Fibroblast of skin of left biceps (primary cell): Measurements from ENCODE around the gene PLA2G4B.

Source experiments
- DNase-seq, 2 experiments: peaks; one replicate each; pipeline ENCODE4 v3.0.0-alpha.2; 2013; ENCODE audit warnings: low read depth in 2 of 2

Gene PLA2G4B

GRCh38 chr15:41849204-41849603 is 10.6 kb downstream of the PLA2G4B start:
- DNase-seq, result no peak

- no peak for DNase-seq
Measured at GRCh38 chr15:41849861-41850260, 11.2 kb downstream of the PLA2G4B start.

- no peak for DNase-seq
Measured at GRCh38 chr15:41850482-41851166, 12.0 kb downstream of the PLA2G4B start.

GRCh38 chr15:41851167-41851523 is 12.5 kb downstream of the PLA2G4B start:
- no peak for DNase-seq

- no peak for DNase-seq
Measured at GRCh38 chr15:41851755-41852370, 13.2 kb downstream of the PLA2G4B start.

GRCh38 chr15:41852736-41853590 is 14.3 kb downstream of the PLA2G4B start:
- DNase-seq, result no peak

- no peak for DNase-seq
Measured at GRCh38 chr15:41853831-41854230, 15.2 kb downstream of the PLA2G4B start.

- DNase-seq, result no peak
Measured at GRCh38 chr15:41854443-41854842, 15.8 kb downstream of the PLA2G4B start.

GRCh38 chr15:41855261-41855961 is 16.8 kb downstream of the PLA2G4B start:
- no peak for DNase-seq

GRCh38 chr15:41856262-41856661 is 17.6 kb downstream of the PLA2G4B start:
- DNase-seq, result no peak

- DNase-seq, result no peak
Measured at GRCh38 chr15:41856716-41857115, 18.1 kb downstream of the PLA2G4B start.

GRCh38 chr15:41857316-41857715 is 18.7 kb downstream of the PLA2G4B start:
- DNase-seq, result no peak

- DNase-seq, result no peak
Measured at GRCh38 chr15:41858756-41859155, 20.1 kb downstream of the PLA2G4B start.

GRCh38 chr15:41860049-41860828 is 21.6 kb downstream of the PLA2G4B start:
- DNase-seq, result no peak

- DNase-seq, result no peak
Measured at GRCh38 chr15:41861736-41862356, 23.2 kb downstream of the PLA2G4B start.

- DNase-seq, result no peak
Measured at GRCh38 chr15:41862515-41863116, 24.0 kb downstream of the PLA2G4B start.

GRCh38 chr15:41865490-41866055 is 26.9 kb downstream of the PLA2G4B start:
- DNase-seq, result no peak

GRCh38 chr15:41866263-41866703 is 27.6 kb downstream of the PLA2G4B start:
- DNase-seq, result no peak

GRCh38 chr15:41866872-41867579 is 28.4 kb downstream of the PLA2G4B start:
- no peak for DNase-seq
